RWPE2 (cell line): ENCODE results near the gene EEF1AKMT3.

ENCODE experiments used
- ATAC-seq: fragments of 200-7000 bp; cut with Tn5 transposase; 3 replicates; pipeline ENCODE4 v1.9.1; 2021; ENCODE audit warnings: low read depth
- DNase-seq: peaks from one replicate; pipeline ENCODE4 v3.0.0-alpha.2; 2020; ENCODE audit warnings: low spot score
- H3K27ac ChIP-seq: fragments of 450-650 bp; 2 replicates; pipeline ENCODE4 v1.5.1; 2017; ENCODE audit warnings: mild to moderate bottlenecking; ENCODE audit not compliant: poor library complexity, severe bottlenecking
- H3K27me3 ChIP-seq: fragments of 250-450 bp; sonication (Bioruptor Pico); 2 replicates; pipeline ENCODE4 v1.5.1; 2021; ENCODE audit warnings: mild to moderate bottlenecking, moderate library complexity; ENCODE audit not compliant: insufficient read depth, poor library complexity, severe bottlenecking
- H3K36me3 ChIP-seq: fragments of 250-450 bp; sonication (Bioruptor Pico); 2 replicates; pipeline ENCODE4 v1.5.1; 2020; ENCODE audit warnings: low read depth, mild to moderate bottlenecking, moderate library complexity
- H3K4me1 ChIP-seq: fragments of 250-450 bp; sonication (Bioruptor Pico); 2 replicates; pipeline ENCODE4 v1.5.1; 2021; ENCODE audit warnings: mild to moderate bottlenecking, moderate library complexity; ENCODE audit not compliant: insufficient read depth, poor library complexity, severe bottlenecking
- H3K4me3 ChIP-seq: fragments of 250-450 bp; sonication (Bioruptor Pico); 2 replicates; pipeline ENCODE4 v1.5.1; 2021; ENCODE audit warnings: mild to moderate bottlenecking, moderate library complexity; ENCODE audit not compliant: severe bottlenecking
- H3K9me3 ChIP-seq: fragments of 250-450 bp; sonication (Bioruptor Pico); 2 replicates; pipeline ENCODE4 v1.5.1; 2021; ENCODE audit warnings: mild to moderate bottlenecking, moderate library complexity; ENCODE audit not compliant: severe bottlenecking
- TF ChIP-seq, protein P1 (sequence below): fragments of 450-650 bp; IDR thresholded peaks from one replicate; pipeline ENCODE4 v1.5.1; 2017; ENCODE audit warnings: mild to moderate bottlenecking, moderate library complexity; ENCODE audit not compliant: poor library complexity, severe bottlenecking

The EEF1AKMT3 gene

DNA sequence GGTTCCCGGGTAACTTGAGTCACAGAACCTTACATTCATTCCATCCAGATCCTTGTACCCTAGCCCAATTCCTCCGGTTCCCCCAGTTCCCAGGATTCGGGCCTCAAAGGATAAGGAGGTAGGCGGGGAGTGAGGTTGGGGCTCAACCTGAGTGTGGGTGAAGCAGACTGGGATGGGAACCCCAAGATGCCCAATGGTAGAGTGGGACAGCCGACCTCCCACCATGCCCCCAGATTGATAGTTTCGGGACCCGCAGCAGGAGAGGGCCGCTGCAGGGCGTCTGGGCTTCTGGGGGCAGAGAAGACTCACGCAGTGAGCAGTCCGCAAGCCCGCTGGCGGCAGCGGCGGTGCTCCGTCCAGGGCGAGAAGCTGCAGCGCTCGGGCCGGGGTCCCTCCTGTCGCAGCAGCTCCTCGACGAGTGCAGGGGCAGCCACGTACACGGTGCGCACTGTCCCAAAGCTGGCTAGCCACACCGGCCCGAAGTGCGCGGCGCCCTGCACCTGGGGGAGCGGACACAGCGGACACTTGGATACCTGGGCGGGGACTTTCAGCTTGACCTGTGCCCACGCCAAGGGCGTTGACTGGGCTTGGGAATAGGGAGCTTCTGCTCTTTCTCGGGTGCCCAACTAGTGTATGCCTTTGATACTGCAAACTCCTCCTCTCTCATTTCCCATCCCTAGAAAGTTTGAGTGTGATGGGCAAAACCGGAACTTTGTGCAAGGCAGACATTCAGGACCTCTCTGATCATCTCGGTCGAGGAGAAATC lies 6.5 kb upstream of the EEF1AKMT3 start:
- ATAC-seq (peak; percentile 27), DNase-seq (no peak)
- H3K9me3 ChIP-seq: no peaks in the 10 kb centered on the region
- H3K4me3 ChIP-seq: peak overlapping the region; percentile 55
- H3K4me1 ChIP-seq: peaks cover 4% of the 10 kb centered on the region
- H3K27ac ChIP-seq: peak overlapping the region; percentile 83
- H3K36me3 ChIP-seq: peaks cover 41% of the 10 kb centered on the region
- H3K27me3 ChIP-seq: no peaks in the 10 kb centered on the region
- TF ChIP-seq, protein P1, sequence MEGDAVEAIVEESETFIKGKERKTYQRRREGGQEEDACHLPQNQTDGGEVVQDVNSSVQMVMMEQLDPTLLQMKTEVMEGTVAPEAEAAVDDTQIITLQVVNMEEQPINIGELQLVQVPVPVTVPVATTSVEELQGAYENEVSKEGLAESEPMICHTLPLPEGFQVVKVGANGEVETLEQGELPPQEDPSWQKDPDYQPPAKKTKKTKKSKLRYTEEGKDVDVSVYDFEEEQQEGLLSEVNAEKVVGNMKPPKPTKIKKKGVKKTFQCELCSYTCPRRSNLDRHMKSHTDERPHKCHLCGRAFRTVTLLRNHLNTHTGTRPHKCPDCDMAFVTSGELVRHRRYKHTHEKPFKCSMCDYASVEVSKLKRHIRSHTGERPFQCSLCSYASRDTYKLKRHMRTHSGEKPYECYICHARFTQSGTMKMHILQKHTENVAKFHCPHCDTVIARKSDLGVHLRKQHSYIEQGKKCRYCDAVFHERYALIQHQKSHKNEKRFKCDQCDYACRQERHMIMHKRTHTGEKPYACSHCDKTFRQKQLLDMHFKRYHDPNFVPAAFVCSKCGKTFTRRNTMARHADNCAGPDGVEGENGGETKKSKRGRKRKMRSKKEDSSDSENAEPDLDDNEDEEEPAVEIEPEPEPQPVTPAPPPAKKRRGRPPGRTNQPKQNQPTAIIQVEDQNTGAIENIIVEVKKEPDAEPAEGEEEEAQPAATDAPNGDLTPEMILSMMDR: no peak

DNA sequence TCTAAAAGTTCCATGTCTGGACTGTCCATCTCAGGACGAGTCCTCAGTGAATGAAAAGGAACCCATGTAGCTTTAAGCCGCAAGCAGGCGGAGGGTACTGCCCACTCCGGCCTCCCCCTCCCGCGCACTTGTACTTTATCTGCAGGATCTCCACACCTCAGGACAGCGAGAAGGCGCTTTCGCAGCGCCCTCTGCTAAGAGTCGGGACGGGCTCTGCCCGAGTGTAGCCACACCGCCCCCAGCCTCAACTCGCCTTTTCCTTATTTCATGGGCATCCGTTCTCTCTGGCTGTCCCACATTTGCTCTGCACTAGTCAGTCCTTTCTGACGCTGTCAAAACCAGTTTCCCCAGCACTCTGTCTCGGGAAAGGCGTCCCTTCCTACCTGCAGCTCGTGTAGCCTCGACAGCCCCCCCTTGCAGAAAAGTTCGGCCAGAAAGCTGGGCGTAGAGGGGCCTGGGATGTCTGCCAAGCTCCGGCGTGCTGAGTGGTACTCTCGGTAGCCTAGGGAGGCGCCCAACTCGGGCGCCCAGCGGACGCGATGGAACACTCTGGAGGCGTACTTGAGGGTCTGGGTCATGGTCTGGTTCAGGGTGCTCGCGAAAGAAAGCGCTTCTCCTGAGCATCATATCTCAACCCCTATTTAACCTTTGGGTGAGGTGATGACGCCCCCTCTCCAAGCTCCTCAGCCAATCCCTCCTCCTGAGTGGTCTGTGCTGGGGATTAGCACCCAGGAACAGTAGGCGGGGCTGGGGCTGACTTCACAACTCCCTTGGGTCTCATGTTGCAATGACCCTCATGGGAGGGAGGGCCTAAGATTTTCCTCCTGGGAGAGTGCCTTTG lies 5.7 kb upstream of the EEF1AKMT3 start, which contains the start of gene CYP27B1:
CYP27B1 (minus strand) TSS at position 615 of the 841 bp plus-strand sequence; CDS start at position 578, 37 bp downstream.
- peak within 1 kb of the TSS; percentile 83 for H3K27ac ChIP-seq
- TF ChIP-seq, protein P1: no peak
- peak within 1 kb of the TSS; percentile 55 for H3K4me3 ChIP-seq
- no peaks in the 10 kb centered on the region for H3K9me3 ChIP-seq
- DNase-seq: peak; percentile 85
- peaks cover 4% of the 10 kb centered on the region for H3K4me1 ChIP-seq
- ATAC-seq: peak; percentile 54
- no peaks in the 10 kb centered on the region for H3K27me3 ChIP-seq
- peaks cover 43% of the 10 kb centered on the region for H3K36me3 ChIP-seq

DNA sequence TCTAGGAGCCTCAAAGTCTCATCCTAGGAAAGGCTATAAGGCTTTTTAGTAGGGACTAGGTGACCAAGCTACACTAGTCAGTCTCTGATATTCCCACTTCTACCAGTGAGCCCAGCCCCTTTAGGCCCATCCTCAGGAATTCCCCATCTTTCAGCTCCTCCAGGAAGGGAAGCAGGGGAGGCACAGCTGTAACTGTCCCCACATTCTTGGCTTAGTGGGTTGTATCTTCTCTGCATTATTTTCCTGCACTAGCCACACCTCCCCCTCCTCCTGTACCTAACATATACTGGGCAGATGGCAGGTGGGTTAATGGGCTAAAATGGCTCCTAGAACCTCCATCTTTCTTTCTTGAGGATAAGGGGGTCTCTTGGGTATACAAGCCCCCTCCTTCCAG lies 5.1 kb upstream of the EEF1AKMT3 start:
- H3K27ac ChIP-seq: peak overlapping the region; percentile 83
- H3K4me3 ChIP-seq: peak overlapping the region; percentile 55
- TF ChIP-seq, protein P1: no peak
- no peak for ATAC-seq
- no peak for DNase-seq
- H3K9me3 ChIP-seq: no peaks in the 10 kb centered on the region
- peaks cover 4% of the 10 kb centered on the region for H3K4me1 ChIP-seq
- H3K27me3 ChIP-seq: no peaks in the 10 kb centered on the region
- H3K36me3 ChIP-seq: peaks cover 37% of the 10 kb centered on the region

DNA sequence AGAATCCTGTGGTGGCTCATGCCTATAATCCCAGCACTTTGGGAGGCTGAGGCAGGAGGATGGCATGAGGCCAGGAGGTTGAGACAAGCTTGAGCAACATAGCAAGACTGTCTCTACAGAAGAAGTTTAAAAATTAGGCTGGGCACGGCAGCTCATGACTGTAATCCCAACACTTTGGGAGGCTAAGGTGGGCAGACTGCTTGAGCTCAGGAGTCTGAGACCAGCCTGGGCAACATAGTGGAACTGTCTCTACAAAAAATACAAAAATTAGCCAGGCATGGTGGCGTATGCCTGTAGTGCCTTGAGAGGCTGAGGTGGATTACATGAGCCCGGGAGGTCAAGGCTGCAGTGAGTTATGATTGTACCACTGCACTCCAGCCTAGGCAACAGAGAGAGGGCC lies 4.5 kb upstream of the EEF1AKMT3 start:
- peaks cover 4% of the 10 kb centered on the region for H3K4me1 ChIP-seq
- H3K9me3 ChIP-seq: no peaks in the 10 kb centered on the region
- H3K4me3 ChIP-seq: no peak overlapping the region
- no peaks in the 10 kb centered on the region for H3K27me3 ChIP-seq
- ATAC-seq: no peak
- peaks cover 31% of the 10 kb centered on the region for H3K36me3 ChIP-seq
- TF ChIP-seq, protein P1: no peak
- DNase-seq: no peak
- peak overlapping the region; percentile 83 for H3K27ac ChIP-seq
